H9 (cell line): Measurements from ENCODE around the gene NBPF20. TPM values are rescaled to one million over a fixed set of nuclear protein-coding genes. Genes with fewer than 3 reads are reported as not detected.
"Not testable (repeated sequence)": the region's sequence is repeated elsewhere in the genome, so short reads cannot be mapped to it uniquely, and the experiment has no call there.

ENCODE experiments used
- DNase-seq: peaks from one replicate; pipeline ENCODE4 v3.0.0-alpha.2; 2017
- H2AFZ ChIP-seq: one replicate; pipeline ENCODE4 v1.6.1; 2013; ENCODE audit warnings: mild to moderate bottlenecking, low read length, control low read depth, moderate library complexity
- H2AK5ac ChIP-seq: 2 replicates; pipeline ENCODE4 v1.6.1; 2013; ENCODE audit warnings: low read length, control low read depth, mixed read lengths; ENCODE audit not compliant: insufficient read length
- H2BK120ac ChIP-seq: one replicate; pipeline ENCODE4 v1.6.1; 2013; ENCODE audit warnings: low read depth, mild to moderate bottlenecking, low read length, control low read depth, inconsistent platforms; ENCODE audit not compliant: poor library complexity, severe bottlenecking
- H2BK12ac ChIP-seq: 2 replicates; pipeline ENCODE4 v1.6.1; 2013; ENCODE audit warnings: low read length, control low read depth, mixed read lengths, low read depth; ENCODE audit not compliant: insufficient read length
- H2BK15ac ChIP-seq: 2 replicates; pipeline ENCODE4 v1.6.1; 2013; ENCODE audit warnings: low read depth, low read length, control low read depth
- H2BK20ac ChIP-seq: one replicate; pipeline ENCODE4 v1.6.1; 2013; ENCODE audit warnings: low read depth, mild to moderate bottlenecking, low read length, control low read depth, inconsistent platforms; ENCODE audit not compliant: poor library complexity, severe bottlenecking
- H2BK5ac ChIP-seq: 2 replicates; pipeline ENCODE4 v1.6.1; 2013; ENCODE audit warnings: low read length, control low read depth, mixed read lengths; ENCODE audit not compliant: insufficient read length
- H3K14ac ChIP-seq: 2 replicates; pipeline ENCODE4 v1.6.1; 2013; ENCODE audit warnings: low read length, control low read depth; ENCODE audit not compliant: insufficient read depth
- H3K18ac ChIP-seq: 2 replicates; pipeline ENCODE4 v1.6.1; 2013; ENCODE audit warnings: low read depth, mild to moderate bottlenecking, mixed read lengths, low read length, control low read depth; ENCODE audit not compliant: insufficient read length
- H3K23ac ChIP-seq: 2 replicates; pipeline ENCODE4 v1.6.1; 2013; ENCODE audit warnings: low read length, control low read depth, mixed read lengths, low read depth; ENCODE audit not compliant: insufficient read length
- H3K23me2 ChIP-seq: 2 replicates; pipeline ENCODE4 v1.6.1; 2013; ENCODE audit warnings: low read depth, mild to moderate bottlenecking, mixed read lengths, low read length, control low read depth; ENCODE audit not compliant: insufficient read length, poor library complexity, severe bottlenecking
- H3K27ac ChIP-seq: 2 replicates; pipeline ENCODE4 v1.5.1; 2013; ENCODE audit warnings: low read length, control low read depth, mixed read lengths, low read depth; ENCODE audit not compliant: insufficient read length
- H3K27me3 ChIP-seq: 2 replicates; pipeline ENCODE4 v1.6.1; 2013; ENCODE audit warnings: low read length, control low read depth, inconsistent platforms; ENCODE audit not compliant: insufficient read depth
- H3K4ac ChIP-seq: 2 replicates; pipeline ENCODE4 v1.6.1; 2013; ENCODE audit warnings: low read depth, mild to moderate bottlenecking, control low read depth, inconsistent platforms, low read length, moderate library complexity
- H3K4me1 ChIP-seq: 2 replicates; pipeline ENCODE4 v1.6.1; 2013; ENCODE audit warnings: low read length, control low read depth, inconsistent platforms; ENCODE audit not compliant: insufficient read depth
- H3K4me2 ChIP-seq: 2 replicates; pipeline ENCODE4 v1.6.1; 2013; ENCODE audit warnings: low read length, control low read depth, mixed read lengths; ENCODE audit not compliant: insufficient read length, insufficient read depth
- H3K56ac ChIP-seq: 2 replicates; pipeline ENCODE4 v1.6.1; 2013; ENCODE audit warnings: low read depth, mild to moderate bottlenecking, mixed read lengths, low read length, control low read depth; ENCODE audit not compliant: insufficient read length
- H3K79me1 ChIP-seq: 2 replicates; pipeline ENCODE4 v1.6.1; 2013; ENCODE audit warnings: low read depth, mild to moderate bottlenecking, moderate library complexity, low read length, control low read depth, inconsistent platforms; ENCODE audit not compliant: insufficient read depth, poor library complexity, severe bottlenecking
- H3K79me2 ChIP-seq: 2 replicates; pipeline ENCODE4 v1.6.1; 2013; ENCODE audit warnings: low read length, control low read depth, inconsistent platforms; ENCODE audit not compliant: insufficient read depth
- H3K9ac ChIP-seq: 2 replicates; pipeline ENCODE4 v1.6.1; 2013; ENCODE audit warnings: low read length, control low read depth, mixed read lengths; ENCODE audit not compliant: insufficient read length; ENCODE audit errors: extremely low read depth
- H3K9me3 ChIP-seq: one replicate; pipeline ENCODE4 v1.6.1; 2013; ENCODE audit warnings: low read depth, low read length, inconsistent platforms; ENCODE audit not compliant: control insufficient read depth
- H3T11ph ChIP-seq: one replicate; pipeline ENCODE4 v1.6.1; 2013; ENCODE audit warnings: mild to moderate bottlenecking, low read length, control low read depth, inconsistent platforms
- H4K20me1 ChIP-seq: one replicate; pipeline ENCODE4 v1.6.1; 2013; ENCODE audit not compliant: control insufficient read depth, insufficient read length, insufficient read depth
- H4K5ac ChIP-seq: 2 replicates; pipeline ENCODE4 v1.6.1; 2013; ENCODE audit warnings: low read depth, mild to moderate bottlenecking, mixed read lengths, low read length, control low read depth; ENCODE audit not compliant: insufficient read length
- H4K8ac ChIP-seq: replicated peaks from 2 replicates; pipeline ENCODE4 v1.6.1; 2013; ENCODE audit warnings: low read length, control low read depth, mixed read lengths, low read depth; ENCODE audit not compliant: insufficient read length
- H4K91ac ChIP-seq: 2 replicates; pipeline ENCODE4 v1.6.1; 2013; ENCODE audit warnings: low read depth, mild to moderate bottlenecking, moderate library complexity, mixed read lengths, low read length, control low read depth; ENCODE audit not compliant: insufficient read length
- H3K27ac Mint-ChIP-seq, 3 experiments: 2 replicates in 2 of 3; 3 replicates in 1 of 3; pipeline ENCODE4 v1.8.0; 2020 to 2021; ENCODE audit warnings: mixed read lengths in 3 of 3, mild to moderate bottlenecking in 1 of 3, moderate library complexity in 1 of 3
- H3K27me3 Mint-ChIP-seq: 2 replicates; pipeline ENCODE4 v1.8.0; 2021; ENCODE audit warnings: low read depth, mild to moderate bottlenecking, moderate library complexity, mixed read lengths
- H3K36me3 Mint-ChIP-seq, 3 experiments: 2 replicates in 2 of 3; 3 replicates in 1 of 3; pipeline ENCODE4 v1.8.0; 2020 to 2021; ENCODE audit warnings: low read depth in 3 of 3, mixed read lengths in 3 of 3; ENCODE audit not compliant: insufficient read depth in 1 of 3
- H3K4me1 Mint-ChIP-seq, 2 experiments: 2 replicates each; pipeline ENCODE4 v1.8.0; 2020; ENCODE audit warnings: mixed read lengths in 2 of 2
- H3K4me3 Mint-ChIP-seq, 2 experiments: 2 replicates in 1 of 2; 3 replicates in 1 of 2; pipeline ENCODE4 v1.8.0; 2020 to 2021; ENCODE audit warnings: mild to moderate bottlenecking in 2 of 2, mixed read lengths in 2 of 2, moderate library complexity in 1 of 2
- H3K9me3 Mint-ChIP-seq, 2 experiments: 2 replicates in 1 of 2; 3 replicates in 1 of 2; pipeline ENCODE4 v1.8.0; 2020; ENCODE audit warnings: mild to moderate bottlenecking in 2 of 2, mixed read lengths in 2 of 2, moderate library complexity in 1 of 2
- CTCF ChIP-seq: fragments of 200-600 bp; sonication (generic); conservative IDR thresholded peaks from 3 replicates; pipeline ENCODE4 v1.8.0; 2021; ENCODE audit warnings: antibody characterized with exemption, mild to moderate bottlenecking
- WGBS: extraction: QIAGEN DNeasy Blood & Tissue Kit; methylation state at CpG from one replicate; pipeline ENCODE4 v1.1.7; 2013; ENCODE audit warnings: missing lambda C conversion rate, low lambda C conversion rate, mixed read lengths; ENCODE audit not compliant: insufficient read length; ENCODE audit errors: extremely low coverage; 5-methylcytosine and 5-hydroxymethylcytosine counted together
- total RNA-seq: library from RNA; stranded (reverse); gene quantifications from 2 replicates; pipeline ENCODE4 v1.2.1, GENCODE V29; 2021

Gene NBPF20
- total RNA-seq, 1 experiment from 2014 or later, result 0.28 TPM

GRCh38 chr1:145404949-145405348 is 20.5 kb downstream of the NBPF20 start:
- H3K9me3 Mint-ChIP-seq, H3K23me2 ChIP-seq, H3K4me1 ChIP-seq, H3K27me3 Mint-ChIP-seq, H3T11ph ChIP-seq, H3K23ac ChIP-seq, H4K91ac ChIP-seq, H2BK120ac ChIP-seq, H3K9ac ChIP-seq, H2BK5ac ChIP-seq, H4K20me1 ChIP-seq, H4K8ac ChIP-seq, DNase-seq, H3K18ac ChIP-seq, H3K9me3 ChIP-seq, H3K14ac ChIP-seq, H3K79me1 ChIP-seq, H3K27ac Mint-ChIP-seq, H3K56ac ChIP-seq, H3K36me3 Mint-ChIP-seq, H2AK5ac ChIP-seq, H3K27me3 ChIP-seq, H4K5ac ChIP-seq, H3K4me1 Mint-ChIP-seq, H2BK15ac ChIP-seq, H2AFZ ChIP-seq, H3K27ac ChIP-seq, H2BK20ac ChIP-seq, H3K4ac ChIP-seq, H2BK12ac ChIP-seq, H3K79me2 ChIP-seq, H3K4me3 Mint-ChIP-seq, H3K4me2 ChIP-seq: not testable (repeated sequence)
- peak; percentile 38; the same call in 1 of the 3 replicates for TF ChIP-seq CTCF
- WGBS, result no CpG with 5 or more reads among the region's 7 CpGs

- H3K4me1 Mint-ChIP-seq, H3K18ac ChIP-seq, H3K9ac ChIP-seq, H3K27ac ChIP-seq, H2BK12ac ChIP-seq, H2BK20ac ChIP-seq, H4K20me1 ChIP-seq, H2BK15ac ChIP-seq, H3K36me3 Mint-ChIP-seq, H3K27me3 ChIP-seq, H3K56ac ChIP-seq, H4K5ac ChIP-seq, H3K4me3 Mint-ChIP-seq, H3K27me3 Mint-ChIP-seq, DNase-seq, H2BK5ac ChIP-seq, H3K23me2 ChIP-seq, H2AK5ac ChIP-seq, H3K9me3 ChIP-seq, H3K4me1 ChIP-seq, H3K4ac ChIP-seq, H2BK120ac ChIP-seq, H2AFZ ChIP-seq, H4K8ac ChIP-seq, H3K79me2 ChIP-seq, H3K9me3 Mint-ChIP-seq, H3K79me1 ChIP-seq, H3K23ac ChIP-seq, H3K14ac ChIP-seq, H4K91ac ChIP-seq, H3K4me2 ChIP-seq, H3T11ph ChIP-seq, H3K27ac Mint-ChIP-seq: not testable (repeated sequence)
- WGBS, result no CpG with 5 or more reads among the region's 6 CpGs
Measured at GRCh38 chr1:145400701-145401100, 24.7 kb downstream of the NBPF20 start.
